Tibial artery (tissue), 4 donors: ENCODE measurements around the gene ANKRD7.

Source experiments
- DNase-seq, 2 donors: peaks; one replicate each; pipeline ENCODE4 v3.0.0-alpha.2; 2019
- H3K27ac ChIP-seq, 2 donors: fragments of 200-600 bp; sonication (generic) in 1 of 2; 1 replicate in 1 of 2; 2 replicates in 1 of 2; pipeline ENCODE4 v1.5.1; 2018 to 2019; ENCODE audit warnings: mild to moderate bottlenecking in 1 of 2
- H3K27me3 ChIP-seq, 2 donors: fragments of 200-600 bp; sonication (generic) in 1 of 2; one replicate each; pipeline versions ENCODE4 v1.5.1 to v1.6.0; 2016 to 2019
- H3K36me3 ChIP-seq, 3 donors: fragments of 200-600 bp; sonication (generic) in 2 of 3; one replicate each; pipeline ENCODE4 v1.5.1; 2016 to 2019; ENCODE audit warnings: mild to moderate bottlenecking in 2 of 3
- H3K4me1 ChIP-seq, 4 donors: fragments of 200-600 bp; sonication (generic) in 2 of 4; 1 replicate in 3 of 4; 2 replicates in 1 of 4; pipeline ENCODE4 v1.5.1; 2016 to 2019
- H3K4me3 ChIP-seq, 2 donors: fragments of 200-600 bp; sonication (generic) in 1 of 2; 1 replicate in 1 of 2; 2 replicates in 1 of 2; pipeline ENCODE4 v1.5.1; 2018 to 2019; ENCODE audit warnings: mild to moderate bottlenecking in 2 of 2
- H3K9me3 ChIP-seq, 3 donors: fragments of 200-600 bp; sonication (generic) in 1 of 3; one replicate each; pipeline ENCODE4 v1.5.1; 2016 to 2019
- CTCF ChIP-seq, 2 experiments: fragments of 200-600 bp in 1 of 2; fragments of 450-650 bp in 1 of 2; IDR thresholded peaks; one replicate each; pipeline ENCODE4 v1.5.1; 2017 to 2019; ENCODE audit warnings: antibody characterized with exemption in 2 of 2, mild to moderate bottlenecking in 1 of 2, moderate library complexity in 1 of 2
- intact Hi-C: fragments of 100-400 bp; cut with DNase I; formaldehyde crosslinking; loops from one replicate; pipeline ENCODE4 v1.15.0; 2023; ENCODE audit warnings: low total_unique reads

ANKRD7 gene

GRCh38 chr7:118218413-118219156 lies 5.9 kb upstream of the ANKRD7 start:
- TF ChIP-seq CTCF (IDR thresholded peaks at IDR 0.05), result no peak
- DNase-seq, result no peak

GRCh38 chr7:118219157-118219512 lies 5.4 kb upstream of the ANKRD7 start:
- intact Hi-C loops, result no loop called here
- H3K9me3 ChIP-seq, result no peaks in the 10 kb centered on the region
- H3K36me3 ChIP-seq, result no peaks in the 10 kb centered on the region
- no peak for DNase-seq
- H3K27ac ChIP-seq, result no peak overlapping the region
- TF ChIP-seq CTCF (IDR thresholded peaks at IDR 0.05), result no peak
- no peak overlapping the region for H3K4me3 ChIP-seq
- H3K27me3 ChIP-seq, result no peaks in the 10 kb centered on the region
- peaks cover 0 to under 1% (median 0%) of the 10 kb centered on the region in 4 donors for H3K4me1 ChIP-seq

More at GRCh38 chr7:118218413-118219156, 5.9 kb upstream of the ANKRD7 start:
- no peak overlapping the region for H3K4me3 ChIP-seq
- peaks cover 0 to 6% (median 0%) of the 10 kb centered on the region in 4 donors for H3K4me1 ChIP-seq
- intact Hi-C loops, result no loop called here
- H3K36me3 ChIP-seq, result no peaks in the 10 kb centered on the region
- no peak overlapping the region for H3K27ac ChIP-seq
- no peaks in the 10 kb centered on the region for H3K9me3 ChIP-seq
- H3K27me3 ChIP-seq, result no peaks in the 10 kb centered on the region

- H3K27ac ChIP-seq, result no peak overlapping the region
- intact Hi-C loops, result no loop called here
- TF ChIP-seq CTCF (IDR thresholded peaks at IDR 0.05), result no peak
- H3K9me3 ChIP-seq, result no peaks in the 10 kb centered on the region
- DNase-seq, result no peak
- no peaks in the 10 kb centered on the region for H3K27me3 ChIP-seq
- no peaks in the 10 kb centered on the region for H3K4me1 ChIP-seq
- H3K36me3 ChIP-seq, result no peaks in the 10 kb centered on the region
- H3K4me3 ChIP-seq, result no peak overlapping the region
Observed at GRCh38 chr7:118220583-118220982, 3.9 kb upstream of the ANKRD7 start.

GRCh38 chr7:118222591-118222990 lies 1.9 kb upstream of the ANKRD7 start:
- no peaks in the 10 kb centered on the region for H3K9me3 ChIP-seq
- intact Hi-C loops, result no loop called here
- H3K27ac ChIP-seq, result no peak overlapping the region
- H3K36me3 ChIP-seq, result no peaks in the 10 kb centered on the region
- DNase-seq, result no peak
- no peak overlapping the region for H3K4me3 ChIP-seq
- TF ChIP-seq CTCF (IDR thresholded peaks at IDR 0.05), result no peak
- no peaks in the 10 kb centered on the region for H3K4me1 ChIP-seq
- no peaks in the 10 kb centered on the region for H3K27me3 ChIP-seq

- DNase-seq, result no peak
- Histone ChIP-seq H3K9me3 (no peaks in the 10 kb centered on the region), H3K27me3 (no peaks in the 10 kb centered on the region), H3K27ac (no peak overlapping the region), H3K4me3 (no peak overlapping the region), H3K36me3 (no peaks in the 10 kb centered on the region), H3K4me1 (no peaks in the 10 kb centered on the region)
- intact Hi-C loops, result no loop called here
- TF ChIP-seq CTCF (IDR thresholded peaks at IDR 0.05), result no peak
Observed at GRCh38 chr7:118232837-118233236, 8.3 kb downstream of the ANKRD7 start.
